Activated CD4-positive, alpha-beta T cell treated with anti-CD3 and anti-CD28 coated beads for 24 hours (primary cell): ENCODE data around the gene IFIT1.
"Not testable (repeated sequence)": the region's sequence is repeated elsewhere in the genome, so short reads cannot be mapped to it uniquely, and the experiment has no call there.

ENCODE experiments used
- DNase-seq, 2 donors: peaks; one replicate each; pipeline ENCODE4 v3.0.0-alpha.2; 2020; ENCODE audit warnings: low read depth in 2 of 2

IFIT1 gene

DNA sequence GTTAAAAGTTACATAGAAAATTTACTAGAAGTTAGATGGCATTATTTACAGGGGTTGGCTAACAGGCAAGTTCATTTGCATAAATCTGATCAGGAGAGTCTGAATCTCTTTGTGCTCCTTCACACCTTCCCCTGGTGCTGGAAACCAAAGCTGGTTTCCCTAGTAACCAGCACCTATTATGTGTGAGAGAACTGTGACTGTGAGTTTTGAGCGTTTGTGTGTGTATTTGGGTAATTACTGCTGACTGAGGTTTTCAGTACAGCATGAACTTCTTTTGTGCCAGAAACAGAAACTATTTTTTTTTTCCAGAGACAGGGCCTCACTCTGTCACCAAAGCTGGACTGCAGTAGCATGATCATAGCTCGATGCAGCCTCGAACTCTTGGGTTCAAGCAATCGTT, 24.9 kb upstream of the IFIT1 start:
- no peak for DNase-seq

DNA sequence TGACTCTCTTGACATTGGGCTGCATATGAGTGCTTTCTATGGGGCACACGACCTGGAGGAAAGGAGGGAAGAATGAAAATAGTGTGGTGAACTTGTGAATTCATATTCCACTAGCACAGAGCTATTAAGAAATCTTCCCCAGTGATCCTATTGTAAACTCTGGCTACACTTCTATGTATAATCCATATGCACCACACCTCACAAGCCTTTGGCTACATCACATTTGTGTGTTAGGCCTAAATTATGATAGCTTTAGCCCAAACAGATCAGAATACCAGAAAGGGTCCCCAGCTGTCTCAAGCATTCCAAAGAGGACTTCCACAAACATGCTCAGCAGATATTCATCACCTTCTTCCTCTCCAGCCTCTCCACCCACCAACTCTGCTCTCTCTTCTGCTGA, 24.3 kb upstream of the IFIT1 start:
- DNase-seq, result no peak

DNA sequence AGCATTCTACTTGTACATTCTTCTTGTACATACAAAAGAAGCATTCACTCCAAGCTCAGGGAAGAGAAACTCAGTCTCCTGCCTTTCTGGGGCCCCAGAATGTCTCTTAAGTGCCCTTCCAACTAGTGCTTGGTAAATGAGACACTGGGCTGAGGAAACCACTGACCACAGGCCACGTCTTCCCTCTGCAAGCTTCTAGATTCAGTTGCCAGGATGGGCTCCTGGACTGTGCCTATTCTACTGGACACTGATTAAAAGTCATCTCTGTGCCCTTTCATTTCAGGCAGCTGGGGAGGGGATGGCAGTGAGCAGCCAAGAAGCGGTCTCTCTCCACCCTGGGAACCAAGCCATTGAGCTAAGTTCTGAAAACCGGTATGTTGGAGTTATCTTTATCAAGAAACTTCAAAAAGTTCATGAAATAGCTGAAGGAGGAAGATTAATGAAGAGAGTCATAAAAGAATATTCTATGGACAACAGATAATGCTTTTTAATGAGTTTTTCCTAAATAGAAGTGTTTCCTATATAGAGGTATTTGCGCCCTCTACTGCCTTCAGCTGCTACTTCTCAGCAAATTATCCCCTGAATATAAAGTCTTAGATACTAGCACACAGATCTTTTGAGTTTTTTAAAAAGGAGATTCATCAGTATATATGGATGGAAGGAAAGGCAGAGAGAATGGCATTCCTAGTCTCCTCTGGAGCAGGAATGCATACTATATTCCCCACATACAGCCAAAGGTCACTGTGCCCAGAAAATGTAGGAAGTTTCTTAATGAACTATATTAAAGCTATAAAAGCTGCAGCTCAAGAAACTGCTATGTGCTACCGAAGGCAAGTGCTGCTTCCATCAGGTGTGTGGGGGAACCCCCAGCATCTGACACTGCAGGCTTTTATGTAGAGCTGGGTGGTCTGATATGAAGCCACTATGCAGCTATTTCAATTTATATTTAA, 23.0 kb upstream of the IFIT1 start:
- no peak for DNase-seq

DNA sequence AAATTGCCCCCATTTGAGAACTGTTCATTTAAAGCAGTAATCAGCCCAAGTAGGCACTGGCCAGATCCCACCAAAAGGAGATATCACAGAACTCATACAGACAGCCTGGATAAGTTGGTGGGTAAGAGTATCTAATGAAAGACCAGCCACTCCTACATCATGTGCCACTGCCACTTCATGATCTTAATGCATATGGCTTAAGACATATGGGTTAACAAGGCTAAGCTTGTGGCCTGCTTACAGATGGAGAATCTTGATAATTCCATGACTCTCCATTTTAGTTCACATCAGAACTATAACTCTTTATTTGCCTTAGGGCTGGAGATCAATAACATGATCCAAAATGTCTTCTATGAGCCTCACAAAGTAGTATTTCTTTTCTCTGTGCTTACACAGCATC, 21.3 kb upstream of the IFIT1 start:
- DNase-seq, result no peak

DNA sequence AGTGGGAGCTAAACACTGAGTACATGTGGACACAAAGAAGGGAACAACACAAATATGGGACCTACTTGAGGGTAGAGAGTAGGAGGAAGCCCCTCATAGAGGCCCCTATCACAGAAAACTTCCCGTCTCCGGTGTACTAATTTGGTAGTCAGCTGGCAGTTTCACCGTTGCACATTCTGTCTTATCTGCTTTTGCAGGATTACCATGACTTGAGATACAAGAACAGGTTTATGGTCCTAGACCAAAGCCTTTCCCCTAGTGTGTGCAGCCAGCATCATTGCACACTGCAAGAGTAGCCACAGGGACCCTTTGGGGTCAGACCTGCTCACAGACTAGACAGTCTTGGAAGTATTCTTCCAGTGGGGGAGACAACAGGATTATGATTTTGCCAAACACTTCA, 20.4 kb upstream of the IFIT1 start:
- no peak for DNase-seq

DNA sequence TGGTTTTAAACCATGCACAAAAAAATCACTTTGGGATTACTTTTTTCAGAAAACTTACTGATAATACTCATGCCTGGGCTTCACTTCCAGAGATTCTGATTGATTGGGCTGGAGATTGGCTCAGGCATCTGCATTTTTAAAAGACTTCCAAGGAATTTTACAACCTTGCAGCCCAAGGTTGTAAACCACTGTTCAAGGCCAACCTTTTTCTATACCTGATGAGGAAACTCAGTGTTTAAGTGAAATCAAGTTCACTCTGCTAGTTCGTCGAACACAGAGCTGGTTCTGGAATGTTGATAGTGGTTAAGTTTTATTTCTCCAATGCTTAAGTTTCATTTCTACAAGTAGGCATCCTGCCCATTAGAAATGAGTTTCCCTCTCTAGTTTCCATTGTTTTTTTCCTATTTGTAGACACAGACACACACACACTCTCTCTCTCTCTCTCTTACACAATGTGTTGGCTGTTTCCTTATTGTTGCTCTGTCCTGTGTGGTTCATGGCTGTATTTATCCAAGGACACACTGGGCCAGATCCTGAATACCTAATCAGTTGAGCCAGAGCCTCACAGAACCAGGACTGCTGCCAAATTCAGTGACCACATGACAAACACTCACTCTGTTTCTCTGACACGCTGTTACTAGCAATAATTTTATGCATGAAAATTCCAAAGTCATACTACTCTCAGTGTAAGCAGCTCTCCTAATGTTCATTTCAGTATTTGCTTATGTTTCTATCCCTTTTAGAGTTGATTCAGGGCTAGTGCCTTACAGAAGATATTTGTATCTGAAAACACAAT, 18.3 kb upstream of the IFIT1 start:
- no peak for DNase-seq

DNA sequence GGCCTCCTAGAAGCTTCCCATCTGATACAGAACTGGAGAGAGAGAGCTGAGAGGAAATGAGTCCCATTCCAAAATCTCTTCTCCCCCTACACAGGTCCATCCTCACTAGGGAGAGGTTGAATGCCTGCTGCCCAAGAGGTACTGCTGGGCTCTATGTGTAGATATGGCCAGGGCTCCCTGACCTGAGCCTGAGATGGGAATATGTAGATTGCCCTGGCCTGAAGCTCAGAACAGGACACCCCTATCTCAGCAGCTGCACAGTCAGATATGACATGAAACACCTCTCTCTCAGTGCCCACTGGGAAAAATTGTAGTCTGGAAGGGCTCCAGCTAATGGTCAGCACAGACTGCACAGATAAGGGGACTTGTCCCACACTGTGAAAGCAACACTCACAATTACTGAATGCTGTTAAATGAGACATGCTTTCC, 17.7 kb upstream of the IFIT1 start:
- no peak for DNase-seq

DNA sequence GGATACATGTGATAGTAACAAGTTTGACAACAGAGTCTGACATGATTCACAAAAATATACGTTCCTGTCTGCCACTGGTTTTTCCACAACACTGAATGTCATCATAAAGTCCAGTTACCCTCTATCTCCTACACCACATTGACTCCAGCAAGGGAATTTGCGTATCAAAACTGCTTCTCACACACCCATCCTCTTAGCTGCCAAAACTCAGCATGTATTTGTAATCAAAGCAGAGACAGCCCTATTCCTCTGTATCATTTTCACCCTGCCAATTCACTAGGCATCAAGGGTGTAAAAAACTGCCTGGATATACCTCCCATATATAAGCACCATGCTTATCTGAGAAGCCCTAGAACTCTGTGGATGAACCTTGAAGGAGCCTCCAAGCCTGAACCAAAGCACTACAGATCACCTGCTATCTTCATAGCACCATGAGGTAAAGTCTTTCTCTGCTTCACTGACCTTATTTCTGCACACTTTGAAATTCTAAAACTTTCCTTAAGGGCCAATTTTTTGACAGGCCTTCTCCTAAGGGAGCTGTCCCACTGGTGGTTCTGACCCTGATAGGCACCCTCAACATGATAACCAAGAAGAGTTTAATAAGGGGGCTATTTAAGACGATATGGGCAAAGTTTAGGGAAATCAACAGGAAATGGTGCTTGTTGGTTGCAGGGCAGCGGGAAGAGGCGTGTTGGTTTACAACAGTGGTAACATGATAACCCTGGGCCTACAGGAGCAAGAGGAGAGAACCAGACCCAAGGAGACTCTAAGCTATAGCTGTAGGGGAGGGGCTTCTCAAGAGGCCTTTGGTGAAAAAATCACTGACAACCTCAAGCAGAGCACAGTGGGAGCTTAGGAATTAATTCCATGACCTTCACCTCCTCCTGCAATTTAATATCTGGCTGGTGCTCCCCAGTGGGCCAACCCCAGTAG, 14.5 kb upstream of the IFIT1 start, which contains the start of gene IFIT1B:
Gene IFIT1B, plus strand, starts transcription at position 352 of the 933 bp plus-strand sequence. Its CDS starts 80 bp downstream, at position 432.
- DNase-seq, result no peak

DNA sequence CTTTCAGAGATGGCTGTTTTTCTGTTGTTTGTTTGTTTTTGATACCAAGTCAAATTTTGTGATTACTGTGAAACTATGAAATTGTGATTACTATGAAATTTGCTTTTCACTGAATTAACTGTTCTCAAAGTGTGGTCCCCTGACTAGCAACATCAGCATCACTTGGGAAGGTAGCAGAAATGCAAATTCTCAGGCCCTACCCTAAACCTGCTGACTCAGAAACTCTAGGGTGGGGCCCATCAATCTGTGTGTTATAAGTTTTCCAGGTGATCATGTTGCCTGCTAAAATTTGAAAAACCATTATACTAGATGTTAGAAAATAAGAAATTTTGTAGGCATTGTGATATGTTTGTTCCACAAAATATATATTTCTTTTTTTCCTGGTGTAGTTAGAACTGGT, 13.3 kb upstream of the IFIT1 start:
- no peak for DNase-seq

DNA sequence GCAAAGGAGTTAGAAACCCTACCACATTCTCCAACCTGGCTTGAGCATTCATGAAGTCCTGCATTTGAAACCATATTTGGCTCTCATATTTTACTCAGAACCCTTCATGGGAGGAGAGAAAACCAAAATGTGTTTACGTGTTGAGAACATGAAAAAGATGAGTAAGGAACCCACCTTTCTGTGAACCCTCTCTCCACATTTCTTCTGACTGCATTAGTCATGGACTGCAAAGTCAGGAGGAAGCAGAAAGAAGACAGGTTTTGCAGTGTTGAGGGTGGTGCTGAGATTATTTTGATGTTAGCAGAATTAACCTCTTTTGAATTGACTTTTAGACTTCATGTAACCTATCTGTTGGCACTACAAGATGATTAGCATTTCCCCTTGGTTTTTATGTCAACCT, 9.7 kb upstream of the IFIT1 start:
- no peak for DNase-seq

DNA sequence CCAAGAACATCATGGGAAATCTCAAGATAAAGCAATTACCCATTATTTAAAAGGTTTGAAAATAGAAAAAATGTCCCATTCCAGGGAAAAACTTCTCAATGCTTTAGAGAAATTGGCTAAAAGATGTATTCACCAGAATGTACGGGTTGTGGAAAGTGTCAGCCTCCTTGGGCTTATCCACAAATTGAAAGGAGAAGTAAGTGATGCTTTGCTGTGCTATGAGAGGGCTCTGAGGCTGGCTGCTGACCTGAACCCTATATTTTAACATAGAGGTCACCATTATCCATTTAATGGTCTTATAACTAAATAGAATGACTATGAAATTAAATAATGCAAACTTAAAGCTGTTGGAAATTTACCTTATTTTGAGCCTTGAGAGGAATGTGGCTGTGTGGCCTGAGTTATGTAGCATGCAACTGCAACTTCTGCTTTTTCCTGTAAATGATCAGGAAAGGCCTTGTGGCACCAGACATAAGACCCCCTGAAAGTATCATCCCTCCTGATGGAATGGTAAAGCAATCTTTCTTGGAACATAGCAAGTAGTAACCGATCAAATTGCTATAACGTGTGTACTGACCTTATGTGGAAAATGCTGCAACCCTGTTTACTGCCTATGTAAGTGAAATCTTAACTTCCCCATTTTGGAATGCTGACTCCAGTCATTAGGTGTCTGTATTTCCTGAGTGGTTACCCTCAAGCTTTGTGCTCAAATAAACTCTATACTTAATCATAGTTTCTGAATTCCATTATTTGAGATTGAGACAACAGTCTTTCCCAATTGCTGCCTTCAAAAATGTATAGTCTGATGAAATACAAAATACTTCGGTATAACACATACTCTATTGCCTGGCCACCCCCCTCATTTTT, 7.7 kb upstream of the IFIT1 start:
- no peak for DNase-seq

DNA sequence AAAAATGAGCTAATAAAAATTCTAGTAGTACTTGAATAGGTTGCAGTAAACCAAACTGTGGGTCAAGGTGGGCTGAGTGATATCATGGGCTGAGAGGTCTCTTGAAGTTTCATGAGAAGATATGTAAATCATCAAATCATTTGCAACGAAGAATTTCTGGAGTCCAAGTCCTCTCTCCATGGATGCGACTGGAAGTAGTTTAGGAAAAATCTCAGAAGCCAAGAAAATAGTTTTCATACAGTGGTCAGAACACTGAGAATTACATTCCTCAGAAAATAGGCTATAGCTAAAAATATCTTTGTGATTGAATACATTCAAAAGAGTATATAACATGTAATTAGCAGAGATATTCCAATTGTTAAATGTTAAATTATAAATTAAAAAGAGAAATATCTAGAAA, 3.6 kb upstream of the IFIT1 start:
- DNase-seq, result no peak

DNA sequence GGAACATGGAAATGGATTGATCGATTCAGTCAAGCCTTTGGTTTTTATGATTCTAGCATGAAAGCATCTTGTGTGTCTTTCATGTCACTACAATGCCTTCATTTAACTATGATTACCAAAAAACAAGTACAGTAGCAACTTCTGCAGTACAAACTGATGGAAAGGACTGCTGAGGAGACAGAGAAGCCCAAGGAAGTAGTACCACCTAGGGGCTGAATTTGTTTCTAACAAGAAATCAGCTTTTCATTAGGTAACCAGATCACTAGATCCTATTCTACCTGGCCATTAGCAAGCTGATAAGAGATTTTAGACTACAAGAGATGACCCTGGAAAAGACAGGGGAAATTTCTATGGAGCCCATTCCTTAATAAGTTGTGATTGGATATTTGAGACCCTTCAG, 3.2 kb upstream of the IFIT1 start:
- no peak for DNase-seq

DNA sequence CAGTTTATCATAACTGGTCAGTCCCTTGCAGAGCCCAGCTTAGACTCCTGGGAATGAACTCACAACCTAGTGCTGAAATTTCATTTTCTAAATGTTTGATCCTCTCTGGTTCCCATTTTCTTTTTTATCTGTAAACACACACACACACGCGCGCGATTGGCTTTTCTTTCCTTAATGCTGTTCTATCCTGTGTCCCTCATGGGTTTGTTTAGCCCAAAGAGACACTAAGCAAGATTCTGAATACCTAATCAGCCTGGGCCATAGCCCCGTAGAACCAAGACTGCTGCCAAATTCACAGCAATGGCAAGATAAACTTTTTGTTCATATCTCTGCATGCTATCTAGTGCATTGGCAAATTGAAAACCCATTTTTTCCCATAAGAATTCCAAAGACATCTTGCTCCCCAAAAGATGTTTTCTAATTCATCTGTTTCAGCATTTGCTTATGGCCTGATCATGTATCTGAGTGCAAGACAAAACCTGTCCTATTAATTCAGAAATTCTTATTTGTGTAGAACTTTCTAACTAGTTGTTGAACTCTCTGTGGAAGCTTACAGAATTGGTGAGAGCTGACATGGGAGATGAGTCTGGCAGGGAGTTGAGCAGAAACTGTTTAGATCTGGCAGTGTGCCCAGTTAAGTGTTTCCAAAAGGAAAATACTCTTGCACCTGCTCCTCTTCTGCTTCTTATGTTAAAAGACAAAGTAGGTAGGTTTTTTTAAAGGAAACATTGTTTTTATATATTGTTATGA, 1.8 kb upstream of the IFIT1 start:
- no peak for DNase-seq

DNA sequence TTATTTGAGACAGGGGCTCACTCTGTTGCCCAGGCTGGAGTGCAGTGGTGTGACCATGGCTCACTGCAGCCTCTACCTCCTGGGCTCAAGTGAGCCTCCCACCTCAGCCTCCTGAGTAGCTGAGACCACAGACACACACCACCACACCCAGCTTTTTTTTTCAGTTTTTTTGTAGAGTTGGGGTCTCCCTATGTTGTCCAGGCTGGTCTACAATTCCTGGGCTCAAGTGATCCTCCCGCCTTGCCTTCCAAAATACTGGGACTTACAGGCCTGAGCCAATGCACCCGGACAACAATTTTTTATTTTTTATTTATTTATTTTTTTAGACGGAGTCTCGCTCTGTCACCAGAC, 1.2 kb upstream of the IFIT1 start:
- not testable (repeated sequence) for DNase-seq

DNA sequence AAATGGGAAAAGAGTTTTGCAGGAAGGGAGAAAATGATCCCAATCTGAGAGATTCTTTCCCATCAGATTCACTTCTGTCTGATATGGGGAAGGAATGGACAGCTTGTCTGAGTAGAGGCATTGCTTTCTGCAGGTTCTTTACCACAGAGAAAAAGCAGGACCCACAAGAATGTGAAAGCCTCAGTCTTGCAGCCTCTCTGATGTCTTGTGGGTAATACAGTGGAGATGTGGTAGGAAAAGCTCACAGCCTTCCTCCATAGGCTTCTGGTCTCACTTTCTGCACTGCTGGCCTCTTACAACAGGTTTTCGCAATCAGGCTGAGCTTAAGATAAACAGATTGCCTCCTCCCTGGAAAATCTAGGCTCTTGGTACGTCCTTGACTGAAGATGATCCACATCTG, 551 bp downstream of the IFIT1 start:
- no peak for DNase-seq

DNA sequence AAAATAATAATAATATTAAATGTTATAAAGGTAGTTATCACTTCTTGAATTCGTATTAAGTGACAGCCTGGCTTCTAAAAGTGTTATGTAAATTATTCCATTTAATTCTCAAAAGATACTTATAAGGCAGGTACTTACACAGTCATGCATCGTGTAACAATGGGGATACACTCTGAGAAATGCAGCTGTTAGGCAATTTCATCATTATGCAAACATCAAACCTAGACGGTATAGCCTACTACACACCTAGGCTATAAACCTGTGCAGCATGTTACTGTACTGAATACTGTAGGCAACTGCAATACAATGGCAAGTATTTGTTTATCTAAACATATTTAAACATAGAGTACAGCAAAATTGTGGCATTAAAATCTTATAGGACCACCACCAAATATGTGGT, 1.5 kb downstream of the IFIT1 start:
- DNase-seq, result no peak

DNA sequence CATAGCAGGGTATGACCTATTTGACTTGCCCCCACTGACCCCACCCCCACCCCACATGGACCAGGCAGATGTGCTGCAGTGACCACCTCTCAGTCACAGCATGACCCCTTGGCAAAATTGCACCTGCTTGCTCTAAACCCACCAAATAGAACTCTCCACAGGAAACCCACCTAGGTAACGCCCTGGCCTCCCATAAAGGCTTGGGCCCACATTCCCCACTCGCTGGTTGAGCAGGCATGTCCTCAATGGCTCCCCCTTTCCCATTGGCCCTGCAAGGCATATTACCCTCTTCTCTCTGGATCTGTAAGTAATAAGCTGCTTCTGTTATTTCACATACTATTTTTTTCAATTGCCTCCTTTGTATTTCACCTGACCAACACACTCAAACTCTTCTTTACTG, 2.7 kb downstream of the IFIT1 start:
- DNase-seq, result no peak

DNA sequence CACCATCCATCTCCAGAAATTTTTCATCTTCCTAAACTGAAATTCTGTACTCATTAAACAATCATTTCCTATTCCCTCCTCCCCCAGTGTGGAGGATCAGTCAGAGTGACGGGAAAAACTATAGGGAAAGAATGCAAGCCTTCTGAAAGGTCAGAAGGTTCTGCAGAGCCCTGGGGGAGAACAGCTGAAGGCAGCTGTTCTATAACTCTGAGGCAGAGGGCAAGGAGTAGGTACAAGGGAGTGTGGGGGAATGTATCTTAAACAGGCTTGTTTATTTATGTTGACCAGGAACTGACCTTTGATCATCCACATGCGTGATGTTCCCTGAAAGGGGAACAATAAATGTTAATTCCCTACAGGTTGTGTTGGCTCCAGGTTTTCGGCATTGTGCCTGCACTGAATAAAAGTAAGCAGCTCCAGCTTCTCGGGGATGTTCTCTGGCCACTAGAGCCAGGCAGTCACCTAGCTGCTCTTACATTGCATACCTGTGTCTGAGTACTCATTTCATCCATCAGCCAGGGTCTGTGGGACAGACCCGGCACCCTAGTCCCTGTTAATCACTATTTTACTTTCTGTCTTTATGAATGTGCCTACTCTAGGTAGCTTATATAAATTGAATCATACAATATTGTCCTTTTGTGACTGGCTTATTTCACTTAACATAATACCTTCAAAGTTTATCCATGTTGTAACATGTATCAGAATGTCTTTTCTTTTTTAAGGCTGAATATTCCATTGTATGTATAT, 5.8 kb downstream of the IFIT1 start:
- no peak for DNase-seq
